ENCODE data around the gene MCCC1.

DNA sequence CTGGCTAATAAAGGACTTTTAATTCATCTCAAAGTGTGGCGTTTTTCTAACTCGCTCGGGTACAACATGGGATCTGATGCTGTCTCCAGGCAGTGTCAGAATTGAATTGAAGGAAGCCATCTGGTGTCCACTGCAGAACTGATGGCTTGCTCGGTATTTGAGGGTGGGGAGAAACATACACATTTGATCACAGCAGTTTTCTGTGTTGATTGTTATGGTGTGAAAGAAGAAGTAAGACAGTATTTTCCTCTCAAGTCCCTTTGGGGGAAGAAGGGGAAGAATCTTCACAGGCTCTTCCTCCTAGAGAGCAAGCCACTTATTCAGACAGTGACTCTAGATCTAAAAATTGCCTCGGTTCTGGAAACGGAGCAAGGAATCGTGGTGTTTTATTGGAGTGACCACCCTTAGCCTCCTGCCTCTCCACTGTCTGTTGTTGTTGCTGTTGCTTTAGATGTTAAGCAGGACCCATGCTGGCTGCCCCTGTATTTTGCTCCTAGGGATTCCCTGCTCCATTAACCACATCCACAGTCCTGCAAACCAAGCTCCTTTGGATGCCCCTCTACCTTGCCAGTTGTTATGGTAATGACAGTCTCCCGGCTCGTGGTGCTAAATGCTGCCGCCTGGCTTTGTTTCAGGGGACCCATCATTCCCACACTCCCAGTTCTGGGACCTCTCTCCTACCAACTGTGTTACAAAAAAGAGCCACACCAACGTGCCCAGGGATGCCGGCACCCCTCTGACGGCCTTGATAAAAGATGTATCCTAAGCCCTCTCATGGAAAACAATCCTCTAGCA lies 15.3 kb upstream of the MCCC1 start:
- TF ChIP-seq, protein P1, sequence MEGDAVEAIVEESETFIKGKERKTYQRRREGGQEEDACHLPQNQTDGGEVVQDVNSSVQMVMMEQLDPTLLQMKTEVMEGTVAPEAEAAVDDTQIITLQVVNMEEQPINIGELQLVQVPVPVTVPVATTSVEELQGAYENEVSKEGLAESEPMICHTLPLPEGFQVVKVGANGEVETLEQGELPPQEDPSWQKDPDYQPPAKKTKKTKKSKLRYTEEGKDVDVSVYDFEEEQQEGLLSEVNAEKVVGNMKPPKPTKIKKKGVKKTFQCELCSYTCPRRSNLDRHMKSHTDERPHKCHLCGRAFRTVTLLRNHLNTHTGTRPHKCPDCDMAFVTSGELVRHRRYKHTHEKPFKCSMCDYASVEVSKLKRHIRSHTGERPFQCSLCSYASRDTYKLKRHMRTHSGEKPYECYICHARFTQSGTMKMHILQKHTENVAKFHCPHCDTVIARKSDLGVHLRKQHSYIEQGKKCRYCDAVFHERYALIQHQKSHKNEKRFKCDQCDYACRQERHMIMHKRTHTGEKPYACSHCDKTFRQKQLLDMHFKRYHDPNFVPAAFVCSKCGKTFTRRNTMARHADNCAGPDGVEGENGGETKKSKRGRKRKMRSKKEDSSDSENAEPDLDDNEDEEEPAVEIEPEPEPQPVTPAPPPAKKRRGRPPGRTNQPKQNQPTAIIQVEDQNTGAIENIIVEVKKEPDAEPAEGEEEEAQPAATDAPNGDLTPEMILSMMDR (IDR thresholded peaks at IDR 0.05; ENCODE audit: insufficient read depth, low read length, poor library complexity, severe bottlenecking): no peak
- no peak for TF ChIP-seq EZH2phosphoT487 (conservative IDR thresholded peaks at IDR 0.05; ENCODE audit: low read length)
